SU-DHL-6 (cell line): ENCODE results near the gene USF2.
"Not testable (repeated sequence)": the region's sequence is repeated elsewhere in the genome, so short reads cannot be mapped to it uniquely, and the experiment has no call there.

ENCODE experiments used
- H2AFZ ChIP-seq: fragments of 200-600 bp; sonication (generic); 2 replicates; pipeline ENCODE4 v1.6.1; 2014; ENCODE audit warnings: low read depth, mild to moderate bottlenecking, moderate library complexity, mixed read lengths, antibody characterized with exemption, low read length; ENCODE audit not compliant: severe bottlenecking
- H3F3A ChIP-seq: fragments of 200-600 bp; shearing (Covaris generic); 2 replicates; pipeline ENCODE4 v1.6.0; 2016; ENCODE audit warnings: antibody characterized with exemption, mild to moderate bottlenecking; ENCODE audit not compliant: insufficient read depth
- H3K27ac ChIP-seq: fragments of 200-600 bp; sonication (generic); 2 replicates; pipeline ENCODE4 v1.5.1; 2016; ENCODE audit warnings: low read depth, mild to moderate bottlenecking, low read length, moderate library complexity, mixed read lengths
- H3K27me3 ChIP-seq: fragments of 200-600 bp; sonication (generic), shearing (Covaris generic); 2 replicates; pipeline ENCODE4 v1.6.0; 2014; ENCODE audit warnings: mild to moderate bottlenecking, low read length
- H3K36me3 ChIP-seq: fragments of 200-600 bp; sonication (generic); 2 replicates; pipeline ENCODE4 v1.6.1; 2014; ENCODE audit warnings: mild to moderate bottlenecking, low read length, mixed read lengths
- H3K4me2 ChIP-seq: fragments of 300-600, 200-600 bp; shearing (Covaris generic), sonication (generic); 2 replicates; pipeline ENCODE4 v1.6.0; 2014; ENCODE audit warnings: low read length, low read depth, mild to moderate bottlenecking; ENCODE audit not compliant: poor library complexity, severe bottlenecking
- H3K4me3 ChIP-seq: fragments of 200-600 bp; sonication (generic); 2 replicates; pipeline ENCODE4 v1.5.1; 2014; ENCODE audit warnings: antibody characterized with exemption, low read length, mild to moderate bottlenecking, mixed read lengths; ENCODE audit not compliant: insufficient read depth, poor library complexity, severe bottlenecking
- H3K79me2 ChIP-seq: fragments of 200-600 bp; sonication (generic); 2 replicates; pipeline ENCODE4 v1.6.1; 2014; ENCODE audit warnings: mild to moderate bottlenecking, low read length, moderate library complexity; ENCODE audit not compliant: insufficient read depth
- H3K9ac ChIP-seq: fragments of 200-600 bp; sonication (generic); 2 replicates; pipeline ENCODE4 v1.7.0; 2014; ENCODE audit warnings: mild to moderate bottlenecking, low read length
- H3K9me2 ChIP-seq: fragments of 200-600 bp; sonication (generic); replicated peaks from 2 replicates; pipeline ENCODE4 v1.6.1; 2014; ENCODE audit warnings: low read length; ENCODE audit not compliant: insufficient read depth
- H3K9me3 ChIP-seq: fragments of 200-600 bp; sonication (generic); 2 replicates; pipeline ENCODE4 v1.6.1; 2014; ENCODE audit warnings: low read length, mixed read lengths; ENCODE audit not compliant: insufficient read depth
- H4K20me1 ChIP-seq: fragments of 200-600 bp; sonication (generic); 2 replicates; pipeline ENCODE4 v1.6.1; 2014; ENCODE audit warnings: low read depth, mild to moderate bottlenecking, antibody characterized with exemption, low read length, moderate library complexity, mixed read lengths
- CTCF ChIP-seq: fragments of 200-600 bp; sonication (generic); IDR thresholded peaks from one replicate; pipeline ENCODE4 v1.5.1; 2017; ENCODE audit warnings: antibody characterized with exemption, mild to moderate bottlenecking, low read length, moderate library complexity; ENCODE audit not compliant: insufficient read depth, poor library complexity, severe bottlenecking
- EZH2phosphoT487 ChIP-seq: fragments of 200-600 bp; sonication (generic), shearing (Covaris generic); conservative IDR thresholded peaks from 2 replicates; pipeline ENCODE4 v1.6.1; 2018; ENCODE audit warnings: mild to moderate bottlenecking, antibody characterized with exemption, low read length, moderate library complexity, mixed read lengths

The USF2 gene

DNA sequence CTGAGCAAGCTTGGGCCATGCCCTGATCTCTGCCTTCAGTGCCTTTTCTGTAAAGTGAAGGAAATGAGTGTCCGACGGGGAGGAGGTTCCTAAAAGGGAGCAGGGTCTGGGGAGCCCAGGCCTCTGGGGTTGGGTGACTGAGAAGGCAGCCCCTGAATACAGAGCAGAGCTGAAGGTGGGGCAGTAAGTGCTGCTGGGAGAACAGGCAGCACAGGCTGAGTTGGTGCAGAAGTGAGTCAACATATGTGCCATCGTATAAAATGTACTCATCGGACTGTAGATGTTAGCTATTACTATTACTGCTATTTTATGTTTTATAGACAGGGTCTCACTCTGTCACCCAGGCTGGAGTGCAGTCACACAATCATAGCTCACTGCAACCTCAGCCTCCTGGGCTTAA lies 12.5 kb downstream of the USF2 start:
- Histone ChIP-seq H3K9me2 (no peaks in the 10 kb centered on the region), H3K9ac (no peak overlapping the region), H3F3A (no peaks in the 10 kb centered on the region), H3K27ac (no peak overlapping the region), H3K36me3 (0 out of 2 replicates have a peak, but pooled peaks cover 3% of the 10 kb centered on the region), H4K20me1 (no peaks in the 10 kb centered on the region), H3K79me2 (no peaks in the 10 kb centered on the region), H3K27me3 (no peaks in the 10 kb centered on the region), H3K4me3 (no peak overlapping the region), H2AFZ (no peak overlapping the region), H3K4me2 (no peak overlapping the region), H3K9me3 (no peaks in the 10 kb centered on the region)
- TF ChIP-seq EZH2phosphoT487 (no peak), CTCF (no peak)

- H3F3A ChIP-seq: no peaks in the 10 kb centered on the region
- no peak overlapping the region for H3K27ac ChIP-seq
- no peaks in the 10 kb centered on the region for H4K20me1 ChIP-seq
- no peaks in the 10 kb centered on the region for H3K9me2 ChIP-seq
- H3K27me3 ChIP-seq: no peaks in the 10 kb centered on the region
- no peak overlapping the region for H3K9ac ChIP-seq
- H3K4me3 ChIP-seq: no peak overlapping the region
- H3K79me2 ChIP-seq: no peaks in the 10 kb centered on the region
- no peak overlapping the region for H3K4me2 ChIP-seq
- TF ChIP-seq CTCF: no peak
- no peak for TF ChIP-seq EZH2phosphoT487
- no peak overlapping the region for H2AFZ ChIP-seq
- H3K9me3 ChIP-seq: no peaks in the 10 kb centered on the region
- H3K36me3 ChIP-seq: no peaks in the 10 kb centered on the region
Observed at GRCh38 chr19:35284153-35285094, 15.7 kb downstream of the USF2 start.

DNA sequence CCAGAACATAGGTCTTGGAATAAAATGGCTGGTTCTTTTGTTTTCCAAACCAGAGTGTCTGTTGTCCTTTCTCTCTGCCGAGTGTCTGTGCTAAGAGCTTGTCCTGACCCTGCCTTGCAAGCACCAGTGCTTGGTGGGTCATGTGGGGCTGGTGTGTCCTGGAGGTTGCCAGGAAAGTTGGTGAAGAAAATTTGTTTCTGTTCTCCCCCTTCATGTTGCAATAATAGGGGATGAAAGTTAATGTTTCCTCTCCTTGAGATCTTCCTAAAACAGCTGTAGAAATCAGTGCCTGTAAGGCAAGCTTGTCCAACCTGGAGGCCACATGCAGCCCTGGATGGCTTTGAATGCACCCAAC lies 16.3 kb downstream of the USF2 start:
- H3K4me2 ChIP-seq: no peak overlapping the region
- H3F3A ChIP-seq: no peaks in the 10 kb centered on the region
- H2AFZ ChIP-seq: no peak overlapping the region
- no peaks in the 10 kb centered on the region for H3K9me3 ChIP-seq
- no peak overlapping the region for H3K27ac ChIP-seq
- H3K79me2 ChIP-seq: no peaks in the 10 kb centered on the region
- H3K9ac ChIP-seq: no peak overlapping the region
- no peak for TF ChIP-seq EZH2phosphoT487
- no peaks in the 10 kb centered on the region for H4K20me1 ChIP-seq
- H3K9me2 ChIP-seq: no peaks in the 10 kb centered on the region
- no peaks in the 10 kb centered on the region for H3K27me3 ChIP-seq
- no peak overlapping the region for H3K4me3 ChIP-seq
- no peaks in the 10 kb centered on the region for H3K36me3 ChIP-seq

GRCh38 chr19:35285465-35285864 lies 16.7 kb downstream of the USF2 start:
- not testable (repeated sequence) for H3K79me2 ChIP-seq, H3K4me2 ChIP-seq, H3K9me2 ChIP-seq, H3F3A ChIP-seq, H3K27me3 ChIP-seq, H3K9ac ChIP-seq, H2AFZ ChIP-seq, H3K27ac ChIP-seq, H3K36me3 ChIP-seq, H3K4me3 ChIP-seq, H3K9me3 ChIP-seq, H4K20me1 ChIP-seq

GRCh38 chr19:35286101-35286500 lies 17.3 kb downstream of the USF2 start:
- H3K36me3 ChIP-seq, H3K79me2 ChIP-seq, H3K9me3 ChIP-seq, H3K27me3 ChIP-seq, H3K27ac ChIP-seq, H3K9ac ChIP-seq, H3K9me2 ChIP-seq, H2AFZ ChIP-seq, H4K20me1 ChIP-seq, H3K4me3 ChIP-seq, H3K4me2 ChIP-seq, H3F3A ChIP-seq: not testable (repeated sequence)
